Measurements from ENCODE around the gene FANCI. TPM values are rescaled to one million over a fixed set of nuclear protein-coding genes. Genes with fewer than 3 reads are reported as not detected.

The FANCI gene
- total RNA-seq, 4 donors from 2014 or later, result 0.67 to 1.8 (median 1.5) TPM

DNA sequence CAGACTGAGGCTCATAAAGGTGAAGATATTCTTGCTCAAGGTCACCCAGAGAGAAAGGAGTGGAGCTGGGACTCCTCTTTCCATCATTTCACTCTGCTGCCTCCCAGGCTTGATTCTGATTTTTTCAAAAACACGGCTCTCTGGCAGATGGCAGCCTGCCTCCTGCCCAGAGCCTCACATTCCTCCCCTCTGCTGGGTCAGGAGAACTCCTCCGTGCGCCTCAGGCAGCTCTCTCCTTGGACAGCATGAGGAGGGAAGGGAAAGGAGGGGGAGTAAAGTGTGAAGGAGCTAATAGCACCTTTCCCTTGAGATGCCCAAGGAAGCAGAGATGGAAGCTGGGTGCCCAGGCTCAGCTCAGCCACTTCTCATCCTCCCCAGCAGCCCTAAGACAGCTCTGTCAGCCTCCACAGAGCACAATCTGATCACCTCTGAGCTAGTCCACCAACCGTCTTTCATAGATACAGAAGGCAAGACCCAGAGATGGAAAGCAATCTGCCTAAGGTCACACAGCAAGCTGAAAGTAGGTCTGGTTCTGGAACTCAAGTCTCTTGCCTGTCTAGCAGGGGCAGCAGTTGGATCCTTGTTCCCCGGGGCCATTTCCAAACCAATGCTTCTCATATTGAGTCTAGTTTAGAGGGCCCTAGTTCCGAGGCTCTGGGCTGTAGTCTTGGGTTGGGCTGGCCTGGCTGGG, 25.9 kb upstream of the FANCI start:
- no peaks in the 10 kb centered on the region for H3K36me3 ChIP-seq
- TF ChIP-seq POLR2A (IDR thresholded peaks at IDR 0.05) (no peak), CTCF (IDR thresholded peaks at IDR 0.05) (no peak)
- 63 to 65% methylated on average over 6 of the region's 6 CpGs for WGBS, 2 donors
- H3K27ac ChIP-seq, result no peak overlapping the region
- no peaks in the 10 kb centered on the region for H3K4me1 ChIP-seq
- intact Hi-C loops (cut with DNase I), result no loop called here
- H3K27me3 ChIP-seq, result no peaks in the 10 kb centered on the region
- no peak overlapping the region for H3K4me3 ChIP-seq (replicated peaks in 1 of 3)
- no peak for DNase-seq
- H3K9me3 ChIP-seq, result no peaks in the 10 kb centered on the region

DNA sequence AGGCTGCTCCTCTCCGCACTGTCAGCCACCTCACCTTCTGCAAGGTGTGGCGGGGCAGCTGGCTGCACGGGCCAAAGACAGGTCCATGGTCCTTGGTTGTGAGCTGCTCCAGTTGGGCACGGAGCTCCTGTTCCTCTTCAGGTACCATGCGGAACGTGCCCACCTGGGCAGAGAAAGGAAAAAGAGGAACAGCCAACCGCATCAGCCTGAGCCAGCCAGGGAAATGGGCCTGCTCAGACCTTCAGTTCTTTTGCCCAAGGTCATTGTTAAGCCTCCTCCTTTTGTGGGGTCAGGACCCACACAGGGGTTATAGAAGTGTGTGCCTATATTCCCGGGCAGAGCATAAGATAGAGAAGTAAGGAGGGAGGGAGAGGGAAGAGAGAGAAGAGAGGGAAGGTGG, 25.2 kb upstream of the FANCI start:
- Histone ChIP-seq H3K27ac (no peak overlapping the region), H3K27me3 (no peaks in the 10 kb centered on the region), H3K4me3 (replicated peaks in 1 of 3) (no peak overlapping the region), H3K4me1 (no peaks in the 10 kb centered on the region), H3K36me3 (no peaks in the 10 kb centered on the region), H3K9me3 (no peaks in the 10 kb centered on the region)
- intact Hi-C loops (cut with DNase I), result no loop called here
- no peak for DNase-seq
- TF ChIP-seq POLR2A (IDR thresholded peaks at IDR 0.05) (no peak), CTCF (IDR thresholded peaks at IDR 0.05) (no peak)
- WGBS, 2 donors, result 88 to 94% methylated on average over 5 to 8 of the region's 8 CpGs

DNA sequence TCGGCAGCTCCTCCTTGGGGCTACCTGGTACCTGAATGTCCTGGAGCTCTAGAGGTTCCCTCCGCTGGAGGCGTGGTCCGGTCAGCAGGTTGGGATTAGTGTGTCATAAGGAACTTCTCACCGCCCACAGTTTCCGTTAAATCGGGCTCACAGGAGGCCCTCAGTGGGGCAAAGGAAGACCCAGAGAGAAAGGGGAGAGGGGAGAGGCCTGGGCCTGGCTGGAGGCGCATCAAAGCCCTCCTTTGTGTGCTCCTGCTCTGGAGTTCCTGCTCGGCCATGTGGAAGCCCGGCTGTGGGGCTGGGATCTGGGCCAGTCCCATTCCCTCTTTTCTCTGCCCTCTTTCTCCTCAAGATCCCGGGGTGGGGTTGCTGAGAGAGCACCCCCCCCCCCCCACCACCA, 22.2 kb upstream of the FANCI start, which contains the start of gene RLBP1:
Gene RLBP1, minus strand, starts transcription at position 37 of the 400 bp plus-strand sequence. CDS start 2,604 bp downstream, outside the sequence.
- Histone ChIP-seq H3K27me3 (no peaks in the 10 kb centered on the region), H3K27ac (no peak within 1 kb of the TSS), H3K4me3 (replicated peaks in 1 of 3) (no peak within 1 kb of the TSS), H3K9me3 (no peaks in the 10 kb centered on the region), H3K4me1 (no peaks in the 10 kb centered on the region), H3K36me3 (no peaks in the 10 kb centered on the region)
- 66 to 83% methylated on average over 4 to 7 of the region's 11 CpGs for WGBS, 2 donors
- DNase-seq, result no peak
- TF ChIP-seq POLR2A (IDR thresholded peaks at IDR 0.05) (no peak), CTCF (IDR thresholded peaks at IDR 0.05) (no peak)
- intact Hi-C loops (cut with DNase I), result no loop called here

- Histone ChIP-seq H3K36me3 (no peaks in the 10 kb centered on the region), H3K4me1 (no peaks in the 10 kb centered on the region), H3K27me3 (no peaks in the 10 kb centered on the region), H3K9me3 (no peaks in the 10 kb centered on the region), H3K27ac (no peak overlapping the region), H3K4me3 (replicated peaks in 1 of 3) (no peak overlapping the region)
- DNase-seq, result no peak
- TF ChIP-seq CTCF (IDR thresholded peaks at IDR 0.05) (no peak), POLR2A (IDR thresholded peaks at IDR 0.05) (no peak)
- intact Hi-C loops (cut with DNase I), result no loop called here
- 94 to 96% methylated on average over 5 of the region's 5 CpGs for WGBS, 2 donors
These were observed 18.2 kb upstream of the FANCI start for GRCh38 chr15:89225588-89225987.

GRCh38 chr15:89226359-89227221, 17.2 kb upstream of the FANCI start:
- Histone ChIP-seq H3K36me3 (no peaks in the 10 kb centered on the region), H3K4me3 (replicated peaks in 1 of 3) (no peak overlapping the region), H3K27ac (no peak overlapping the region), H3K4me1 (no peaks in the 10 kb centered on the region), H3K27me3 (no peaks in the 10 kb centered on the region), H3K9me3 (no peaks in the 10 kb centered on the region)
- no peak for TF ChIP-seq CTCF (IDR thresholded peaks at IDR 0.05)
- intact Hi-C loops (cut with DNase I), result no loop called here
- no peak for DNase-seq
- WGBS, 2 donors, result 86% methylated on average over 14 of the region's 14 CpGs
